ENCODE data around the gene DNAJC11.
A peak's percentile ranks its signal among the peaks of the same experiment; 100 is the strongest.

DNAJC11 gene

GRCh38 chr1:6688757-6689156 lies 12.9 kb downstream of the DNAJC11 start:
- H3K4me3 ChIP-seq (replicated peaks; ENCODE audit: insufficient read depth, low read length), result no peak overlapping the region
- TF ChIP-seq GABPA (IDR thresholded peaks at IDR 0.05; ENCODE audit: low read depth), result no peak
- peak; percentile 52; the same call in 1 of the 2 replicates for TF ChIP-seq SPI1 (IDR thresholded peaks at IDR 0.05; ENCODE audit: borderline replicate concordance, low read depth)
- no peak for DNase-seq (ENCODE audit: low read depth in 1 of 2, low spot score in 1 of 2)
- no peak overlapping the region for H3K27ac ChIP-seq (replicated peaks)
- no peaks in the 10 kb centered on the region for H3K27me3 ChIP-seq (ENCODE audit: insufficient read depth, poor library complexity, severe bottlenecking)

- no peak for DNase-seq (ENCODE audit: low read depth in 1 of 2, low spot score in 1 of 2)
- no peak for TF ChIP-seq POLR2AphosphoS5 (IDR thresholded peaks at IDR 0.05; ENCODE audit: low read depth)
- TF ChIP-seq SPI1 (IDR thresholded peaks at IDR 0.05; ENCODE audit: borderline replicate concordance, low read depth), result no peak
- TF ChIP-seq, protein P1, sequence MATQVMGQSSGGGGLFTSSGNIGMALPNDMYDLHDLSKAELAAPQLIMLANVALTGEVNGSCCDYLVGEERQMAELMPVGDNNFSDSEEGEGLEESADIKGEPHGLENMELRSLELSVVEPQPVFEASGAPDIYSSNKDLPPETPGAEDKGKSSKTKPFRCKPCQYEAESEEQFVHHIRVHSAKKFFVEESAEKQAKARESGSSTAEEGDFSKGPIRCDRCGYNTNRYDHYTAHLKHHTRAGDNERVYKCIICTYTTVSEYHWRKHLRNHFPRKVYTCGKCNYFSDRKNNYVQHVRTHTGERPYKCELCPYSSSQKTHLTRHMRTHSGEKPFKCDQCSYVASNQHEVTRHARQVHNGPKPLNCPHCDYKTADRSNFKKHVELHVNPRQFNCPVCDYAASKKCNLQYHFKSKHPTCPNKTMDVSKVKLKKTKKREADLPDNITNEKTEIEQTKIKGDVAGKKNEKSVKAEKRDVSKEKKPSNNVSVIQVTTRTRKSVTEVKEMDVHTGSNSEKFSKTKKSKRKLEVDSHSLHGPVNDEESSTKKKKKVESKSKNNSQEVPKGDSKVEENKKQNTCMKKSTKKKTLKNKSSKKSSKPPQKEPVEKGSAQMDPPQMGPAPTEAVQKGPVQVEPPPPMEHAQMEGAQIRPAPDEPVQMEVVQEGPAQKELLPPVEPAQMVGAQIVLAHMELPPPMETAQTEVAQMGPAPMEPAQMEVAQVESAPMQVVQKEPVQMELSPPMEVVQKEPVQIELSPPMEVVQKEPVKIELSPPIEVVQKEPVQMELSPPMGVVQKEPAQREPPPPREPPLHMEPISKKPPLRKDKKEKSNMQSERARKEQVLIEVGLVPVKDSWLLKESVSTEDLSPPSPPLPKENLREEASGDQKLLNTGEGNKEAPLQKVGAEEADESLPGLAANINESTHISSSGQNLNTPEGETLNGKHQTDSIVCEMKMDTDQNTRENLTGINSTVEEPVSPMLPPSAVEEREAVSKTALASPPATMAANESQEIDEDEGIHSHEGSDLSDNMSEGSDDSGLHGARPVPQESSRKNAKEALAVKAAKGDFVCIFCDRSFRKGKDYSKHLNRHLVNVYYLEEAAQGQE (IDR thresholded peaks at IDR 0.05; ENCODE audit: insufficient replicate concordance, low read depth), result no peak
- no peak for TF ChIP-seq CTCF (IDR thresholded peaks at IDR 0.05; ENCODE audit: insufficient read depth, low read length)
- TF ChIP-seq GABPA (IDR thresholded peaks at IDR 0.05; ENCODE audit: low read depth), result no peak
Measured at GRCh38 chr1:6688001-6688400, 13.6 kb downstream of the DNAJC11 start.

GRCh38 chr1:6686294-6686693 lies 15.3 kb downstream of the DNAJC11 start:
- Histone ChIP-seq H3K27me3 (ENCODE audit: insufficient read depth, poor library complexity, severe bottlenecking) (no peaks in the 10 kb centered on the region), H3K27ac (replicated peaks) (no peak overlapping the region), H3K4me3 (replicated peaks; ENCODE audit: insufficient read depth, low read length) (no peak overlapping the region)
- DNase-seq (ENCODE audit: low read depth in 1 of 2, low spot score in 1 of 2), result no peak
- TF ChIP-seq SPI1 (IDR thresholded peaks at IDR 0.05; ENCODE audit: borderline replicate concordance, low read depth), result no peak
- no peak for TF ChIP-seq GABPA (IDR thresholded peaks at IDR 0.05; ENCODE audit: low read depth)
- TF ChIP-seq, protein P1 (IDR thresholded peaks at IDR 0.05; ENCODE audit: insufficient replicate concordance, low read depth), result no peak
- TF ChIP-seq CTCF (IDR thresholded peaks at IDR 0.05; ENCODE audit: insufficient read depth, low read length), result no peak
- no peak for TF ChIP-seq POLR2AphosphoS5 (IDR thresholded peaks at IDR 0.05; ENCODE audit: low read depth)

More at GRCh38 chr1:6688001-6688400, 13.6 kb downstream of the DNAJC11 start:
- Histone ChIP-seq H3K27ac (replicated peaks) (no peak overlapping the region), H3K4me3 (replicated peaks; ENCODE audit: insufficient read depth, low read length) (no peak overlapping the region), H3K27me3 (ENCODE audit: insufficient read depth, poor library complexity, severe bottlenecking) (no peaks in the 10 kb centered on the region)

- Histone ChIP-seq H3K27me3 (ENCODE audit: insufficient read depth, poor library complexity, severe bottlenecking) (no peaks in the 10 kb centered on the region), H3K4me3 (replicated peaks; ENCODE audit: insufficient read depth, low read length) (no peak overlapping the region), H3K27ac (replicated peaks) (no peak overlapping the region)
- DNase-seq (ENCODE audit: low read depth in 1 of 2, low spot score in 1 of 2), result no peak
- TF ChIP-seq SPI1 (IDR thresholded peaks at IDR 0.05; ENCODE audit: borderline replicate concordance, low read depth) (no peak), CTCF (IDR thresholded peaks at IDR 0.05; ENCODE audit: insufficient read depth, low read length) (no peak), POLR2AphosphoS5 (IDR thresholded peaks at IDR 0.05; ENCODE audit: low read depth) (no peak), GABPA (IDR thresholded peaks at IDR 0.05; ENCODE audit: low read depth) (no peak)
- TF ChIP-seq, protein P1 (IDR thresholded peaks at IDR 0.05; ENCODE audit: insufficient replicate concordance, low read depth), result no peak
Measured at GRCh38 chr1:6685381-6685780, 16.2 kb downstream of the DNAJC11 start.

Data from HL-60 (cell line).